Suppressor macrophage treated with lipopolysaccharide for 1 hour (primary cell): ENCODE measurements around the gene DLG3.

ENCODE experiments used
- DNase-seq, 3 donors: peaks; one replicate each; pipeline ENCODE4 v3.0.0-alpha.2; 2020 to 2022

Gene DLG3

DNA sequence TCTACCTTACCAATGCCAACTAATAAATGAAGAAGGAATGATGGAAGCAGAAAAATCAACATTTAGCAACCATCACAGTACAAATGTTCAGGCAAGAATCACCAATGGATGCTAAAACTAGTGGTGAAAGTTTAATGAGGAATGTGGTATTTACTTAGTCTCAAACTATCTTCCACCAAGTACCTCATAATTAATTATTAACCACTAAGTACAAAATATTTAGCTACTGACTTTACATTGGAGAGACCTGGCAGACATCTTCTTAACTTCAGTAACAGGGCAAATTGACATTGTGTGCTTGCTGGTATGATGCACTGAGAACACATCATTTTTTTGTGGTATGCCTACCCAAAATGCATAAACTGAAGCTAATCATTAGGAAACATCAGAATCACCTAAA lies 82.4 kb downstream of the DLG3 start:
- no peak for DNase-seq

DNA sequence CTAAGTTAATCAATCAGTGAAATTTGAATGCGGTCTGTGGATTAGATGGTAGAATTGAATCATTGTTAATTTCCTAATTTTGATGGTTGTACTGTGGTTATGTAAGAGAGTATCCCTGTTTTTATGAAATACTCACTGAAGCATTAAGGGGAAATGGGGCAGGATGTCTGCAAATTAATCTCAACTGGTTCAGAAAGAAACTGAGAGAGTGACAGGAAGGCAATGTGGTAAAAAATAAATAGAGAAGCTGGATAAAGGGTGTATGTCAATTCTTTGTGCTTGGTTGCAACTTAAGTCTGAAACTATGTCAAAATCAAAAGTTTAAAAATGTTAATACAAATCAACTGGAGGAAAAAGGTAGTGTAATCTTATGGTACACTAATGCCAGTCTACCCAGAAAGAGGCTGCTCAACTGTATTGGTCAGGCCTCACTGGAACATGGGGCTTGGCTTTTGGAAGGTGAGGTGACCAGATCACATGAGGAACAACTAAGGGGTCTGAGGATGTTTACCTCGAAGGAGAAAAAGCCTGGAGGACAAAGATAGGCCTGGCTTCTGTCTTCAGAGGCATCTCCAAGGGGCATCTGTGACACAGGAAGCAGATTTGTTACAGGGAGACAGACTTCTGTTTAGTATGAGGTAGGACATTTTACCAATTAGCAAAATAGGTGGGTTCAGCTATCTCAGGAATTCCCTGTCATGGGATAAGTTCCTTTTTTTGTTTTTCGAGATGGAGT lies 83.1 kb downstream of the DLG3 start:
- no peak for DNase-seq

DNA sequence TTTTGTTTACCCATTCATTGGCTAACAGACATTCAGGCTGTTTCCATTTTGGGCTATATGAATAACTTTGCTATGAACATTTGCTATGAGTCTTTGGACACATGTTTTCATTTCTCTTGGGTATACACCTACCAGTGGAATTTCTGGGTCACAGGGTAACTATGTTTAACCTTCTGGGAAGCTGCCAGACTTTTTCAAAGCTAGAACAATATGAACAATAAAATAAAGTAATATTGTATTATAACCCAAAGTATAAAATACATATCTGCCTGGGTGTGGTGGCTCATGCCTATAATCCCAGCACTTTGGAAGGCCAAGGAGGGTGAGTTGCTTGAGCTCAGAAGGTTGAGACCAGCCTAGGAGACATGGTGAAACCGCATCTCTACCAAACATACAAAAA lies 90.6 kb downstream of the DLG3 start:
- no peak for DNase-seq

DNA sequence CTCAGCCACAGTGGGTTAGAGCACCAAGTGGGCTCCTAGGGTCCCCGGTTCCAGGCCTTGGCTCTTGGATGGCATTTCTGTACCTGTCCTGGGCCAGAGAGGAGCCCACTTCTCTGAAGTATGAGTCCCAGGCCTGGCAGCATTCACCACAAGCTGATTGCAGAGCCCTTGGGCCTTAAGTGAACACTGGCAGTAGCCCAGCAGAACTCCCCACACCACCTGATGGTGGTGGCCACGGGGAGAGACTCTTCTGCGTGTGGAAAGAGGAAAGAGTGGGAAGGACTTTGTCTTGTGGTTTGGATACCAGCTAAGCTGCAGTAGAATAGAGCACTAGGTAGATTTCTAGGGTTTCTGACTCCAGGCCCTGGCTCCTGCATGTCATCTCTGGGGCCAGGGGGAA lies 104.8 kb downstream of the DLG3 start:
- peak in 1 of 3 donors; percentile 5 for DNase-seq

GRCh38 chrX:70552130-70552704 lies 107.6 kb downstream of the DLG3 start:
- no peak for DNase-seq

GRCh38 chrX:70553516-70553915 lies 108.9 kb downstream of the DLG3 start:
- no peak for DNase-seq

GRCh38 chrX:70554081-70554480 lies 109.4 kb downstream of the DLG3 start:
- peak in 2 of 3 donors; percentile 1 to 9 for DNase-seq

DNA sequence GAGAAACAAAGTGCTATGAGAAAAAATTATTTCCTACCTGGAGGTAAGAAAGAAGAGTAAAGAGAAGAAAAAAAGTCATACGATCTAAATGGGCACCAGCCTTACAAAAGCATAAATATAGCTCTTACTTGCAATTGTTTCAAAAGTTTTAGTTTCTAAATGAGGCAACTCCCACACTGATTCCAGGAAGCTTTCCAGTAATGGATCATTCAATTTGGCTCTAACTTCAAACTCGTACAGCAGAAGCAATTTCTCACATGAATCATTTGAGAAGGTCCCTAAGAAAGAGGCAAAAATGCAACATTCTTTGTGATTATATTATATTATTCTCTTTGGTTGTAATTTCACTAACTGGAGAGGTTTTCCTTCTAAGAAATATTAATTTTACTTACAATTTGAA lies 109.9 kb downstream of the DLG3 start:
- DNase-seq = no peak

DNA sequence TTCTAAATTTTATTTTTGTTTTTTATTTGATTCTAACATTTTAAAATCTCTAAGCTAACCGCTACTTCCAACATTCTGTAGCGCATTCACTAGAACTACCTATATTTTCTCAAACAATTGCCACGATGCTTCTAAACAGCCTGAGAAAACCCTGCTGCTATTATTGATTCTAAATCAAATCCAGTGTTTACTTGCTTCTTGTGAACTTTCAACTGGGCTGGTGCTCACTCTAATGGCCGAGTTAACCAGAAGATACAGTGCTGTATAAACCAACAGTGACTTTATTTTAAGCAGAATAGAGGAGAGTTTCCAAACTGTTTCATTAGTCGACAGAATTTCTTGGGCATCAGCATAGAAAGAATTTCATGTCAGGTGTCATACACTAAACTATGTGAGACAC lies 110.3 kb downstream of the DLG3 start:
- no peak for DNase-seq
